ENCODE results near the gene PLEKHB2. TPM values are rescaled to one million over a fixed set of nuclear protein-coding genes. Genes with fewer than 3 reads are reported as not detected.
"Not testable (repeated sequence)": the region's sequence is repeated elsewhere in the genome, so short reads cannot be mapped to it uniquely, and the experiment has no call there.

PLEKHB2 gene
- polyA plus RNA-seq, 3 donors from 2014 or later = 84.6 to 146 (median 112) TPM

GRCh38 chr2:131155208-131155855 lies 50.2 kb downstream of the PLEKHB2 start:
- peaks cover 0 to 9% (median 3%) of the 10 kb centered on the region in 3 donors for H3K36me3 Mint-ChIP-seq
- no peak overlapping the region for H3K4me3 Mint-ChIP-seq
- H3K27ac Mint-ChIP-seq = peak overlapping the region in 1 of 6 donors; percentile 46

DNA sequence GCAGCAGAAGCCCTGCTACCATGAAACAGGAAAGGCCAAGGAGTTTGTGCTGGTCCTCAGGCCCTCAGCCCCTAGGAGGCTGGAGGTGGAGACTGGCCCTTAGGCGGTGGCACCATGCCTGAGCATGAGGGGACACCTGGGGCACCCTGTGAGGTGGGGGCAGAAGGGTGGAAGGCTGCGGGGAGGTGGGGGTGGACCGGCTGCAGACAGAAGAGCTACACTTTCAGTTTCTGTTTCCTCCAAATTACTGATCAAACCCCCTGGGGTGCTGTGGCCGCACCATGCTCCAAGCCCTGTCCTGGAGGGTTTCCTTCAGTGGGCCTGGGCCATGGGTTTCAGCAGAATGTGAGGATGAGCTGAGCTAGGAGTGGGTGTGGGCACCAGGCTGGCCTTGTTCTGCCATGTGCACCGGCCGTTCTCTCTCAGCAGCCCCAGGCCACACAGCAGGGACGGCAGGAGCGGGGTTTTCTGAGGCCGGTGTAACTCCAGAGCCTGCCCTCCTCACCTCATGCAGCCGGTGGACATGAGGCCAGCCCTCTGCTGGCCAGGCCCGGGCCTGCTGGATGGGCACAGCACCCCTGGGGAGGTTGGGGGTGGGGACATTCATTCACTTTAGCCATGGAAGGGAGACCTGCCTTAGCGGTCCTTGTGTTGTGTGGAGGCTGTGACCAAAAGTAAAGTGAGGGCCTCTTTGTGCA lies 51.5 kb downstream of the PLEKHB2 start:
- H3K4me1 Mint-ChIP-seq = peaks cover 8 to 9% of the 10 kb centered on the region in 2 donors
- peak overlapping the region in 1 of 6 donors; percentile 46 for H3K27ac Mint-ChIP-seq
- H3K27me3 Mint-ChIP-seq (ENCODE audit: low read depth in 3 of 3) = peaks cover 0 to 3% (median 2%) of the 10 kb centered on the region in 3 donors
- peak overlapping the region in 1 of 5 donors; percentile 48 for H3K4me3 Mint-ChIP-seq
- no peak for DNase-seq
- H3K36me3 Mint-ChIP-seq = no peaks in the 10 kb centered on the region
- no peaks in the 10 kb centered on the region for H3K9me3 Mint-ChIP-seq

More at GRCh38 chr2:131155208-131155855, 50.2 kb downstream of the PLEKHB2 start:
- DNase-seq = no peak
- Mint-ChIP-seq H3K9me3 (no peaks in the 10 kb centered on the region), H3K27me3 (ENCODE audit: low read depth in 3 of 3) (peaks cover 0 to 5% (median 3%) of the 10 kb centered on the region in 3 donors), H3K4me1 (peaks cover 8 to 9% of the 10 kb centered on the region in 2 donors)

GRCh38 chr2:131165562-131165961 lies 60.4 kb downstream of the PLEKHB2 start:
- not testable (repeated sequence) for H3K4me3 Mint-ChIP-seq; H3K36me3 Mint-ChIP-seq; DNase-seq; H3K4me1 Mint-ChIP-seq; H3K27me3 Mint-ChIP-seq (ENCODE audit: low read depth in 3 of 3); H3K9me3 Mint-ChIP-seq; H3K27ac Mint-ChIP-seq

DNA sequence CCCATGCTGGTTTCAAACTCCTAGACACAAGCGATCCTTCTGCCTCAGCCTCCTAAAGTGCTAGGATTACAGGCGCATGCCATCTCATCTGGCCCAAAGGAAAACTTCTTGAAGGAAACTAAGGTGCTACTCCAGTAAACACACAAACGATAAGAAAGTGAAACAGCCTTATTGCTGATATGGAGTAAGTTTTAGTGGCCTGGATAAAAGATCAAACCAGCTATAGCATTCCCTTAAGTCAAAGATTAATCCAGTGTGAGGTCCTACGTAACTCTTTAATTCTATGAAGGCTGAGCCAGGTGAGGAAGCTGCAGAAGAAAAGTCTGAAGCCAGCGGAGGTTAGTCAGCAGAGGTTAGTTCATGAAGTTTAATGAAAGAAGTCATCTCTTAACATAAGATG lies 63.4 kb downstream of the PLEKHB2 start:
- Mint-ChIP-seq H3K4me1 (no peaks in the 10 kb centered on the region), H3K4me3 (no peak overlapping the region), H3K36me3 (no peaks in the 10 kb centered on the region)

DNA sequence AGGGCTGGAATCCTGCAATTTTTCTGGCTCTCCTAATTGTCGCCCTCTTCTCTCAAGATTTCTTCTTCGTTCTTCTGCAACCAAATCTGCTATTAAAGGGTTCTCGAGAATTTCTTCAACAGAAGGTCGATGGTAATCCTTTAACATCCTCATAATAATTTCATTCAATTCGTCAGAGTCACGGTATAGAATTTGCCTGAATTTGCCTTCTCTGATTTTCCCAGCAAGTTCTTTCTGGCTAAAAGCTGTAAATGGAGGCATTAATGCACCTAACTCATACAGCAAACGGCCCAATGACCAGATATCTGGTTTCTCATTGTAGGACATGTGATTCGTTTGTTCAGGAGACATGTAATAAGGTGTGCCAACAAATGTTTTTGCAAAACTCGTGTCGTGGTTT lies 72.9 kb downstream of the PLEKHB2 start:
- not testable (repeated sequence) for H3K9me3 Mint-ChIP-seq; DNase-seq; H3K4me1 Mint-ChIP-seq; H3K27me3 Mint-ChIP-seq (ENCODE audit: low read depth in 3 of 3); H3K27ac Mint-ChIP-seq; H3K36me3 Mint-ChIP-seq; H3K4me3 Mint-ChIP-seq

More for the DNA sequence above, 63.4 kb downstream of the PLEKHB2 start:
- DNase-seq = no peak
- Mint-ChIP-seq H3K27me3 (ENCODE audit: low read depth in 3 of 3) (peaks cover 2 to 7% (median 4%) of the 10 kb centered on the region in 3 donors), H3K27ac (no peak overlapping the region), H3K9me3 (no peaks in the 10 kb centered on the region)

DNA sequence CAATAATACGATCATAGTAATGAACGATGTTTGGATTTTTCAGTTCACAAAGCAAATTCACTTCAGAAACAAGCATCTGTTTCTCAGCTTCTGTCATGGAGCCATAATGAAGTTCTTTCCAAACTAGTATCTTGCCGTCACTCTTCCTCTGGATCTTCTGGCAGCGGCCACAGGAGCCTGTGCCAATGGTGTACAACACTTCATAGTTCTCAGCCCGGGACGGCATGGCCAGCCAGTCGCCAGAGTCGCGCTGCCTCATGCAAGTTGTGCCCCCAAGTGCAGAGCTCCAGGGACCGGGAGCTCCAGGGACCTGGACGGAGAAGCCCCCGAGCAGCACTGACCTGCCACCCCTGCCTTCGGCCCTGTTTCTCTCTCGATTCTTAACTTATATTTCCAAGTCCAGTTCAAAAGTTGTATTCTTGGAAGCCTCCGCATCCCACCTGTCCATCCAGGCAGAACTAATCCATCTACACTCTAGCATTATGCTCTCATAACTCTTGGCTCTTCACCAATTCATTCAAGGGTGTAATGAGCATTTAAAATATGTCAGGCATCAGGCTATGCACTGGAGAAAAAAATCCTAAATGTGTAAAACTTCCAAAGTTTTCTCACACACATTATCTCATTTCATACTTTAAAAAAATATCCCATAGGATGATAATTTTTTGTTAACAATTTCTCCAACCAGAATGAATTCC lies 73.7 kb downstream of the PLEKHB2 start:
- H3K4me3 Mint-ChIP-seq; H3K9me3 Mint-ChIP-seq; H3K4me1 Mint-ChIP-seq; H3K27ac Mint-ChIP-seq; H3K36me3 Mint-ChIP-seq; DNase-seq; H3K27me3 Mint-ChIP-seq (ENCODE audit: low read depth in 3 of 3): not testable (repeated sequence)

GRCh38 chr2:131181451-131181850 lies 76.3 kb downstream of the PLEKHB2 start:
- not testable (repeated sequence) for H3K4me1 Mint-ChIP-seq, H3K4me3 Mint-ChIP-seq, H3K36me3 Mint-ChIP-seq

GRCh38 chr2:131193421-131193820 lies 88.3 kb downstream of the PLEKHB2 start:
- DNase-seq; H3K9me3 Mint-ChIP-seq; H3K27ac Mint-ChIP-seq; H3K27me3 Mint-ChIP-seq (ENCODE audit: low read depth in 3 of 3); H3K4me1 Mint-ChIP-seq; H3K36me3 Mint-ChIP-seq; H3K4me3 Mint-ChIP-seq: not testable (repeated sequence)

More at GRCh38 chr2:131181451-131181850, 76.3 kb downstream of the PLEKHB2 start:
- H3K27ac Mint-ChIP-seq; H3K27me3 Mint-ChIP-seq (ENCODE audit: low read depth in 3 of 3); DNase-seq; H3K9me3 Mint-ChIP-seq: not testable (repeated sequence)

DNA sequence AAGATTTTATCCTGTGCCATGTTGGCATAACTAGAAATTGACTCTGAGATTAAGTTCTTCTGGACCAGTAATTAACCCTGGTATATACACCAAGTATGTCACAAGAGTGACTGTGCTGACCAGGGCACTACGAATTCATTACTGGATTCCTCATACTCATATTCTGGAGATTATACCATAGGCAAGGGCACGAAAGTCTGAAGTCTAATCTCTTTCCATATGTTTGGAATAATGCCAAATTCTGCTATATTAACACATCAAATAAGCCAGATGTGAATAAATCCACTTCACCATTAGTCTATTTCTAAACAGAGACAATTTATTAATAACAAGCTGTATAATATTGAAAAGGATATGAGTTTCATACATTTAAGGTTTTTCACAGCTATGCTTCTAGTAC lies 91.0 kb downstream of the PLEKHB2 start:
- H3K4me3 Mint-ChIP-seq; DNase-seq; H3K9me3 Mint-ChIP-seq; H3K27ac Mint-ChIP-seq; H3K27me3 Mint-ChIP-seq (ENCODE audit: low read depth in 3 of 3); H3K4me1 Mint-ChIP-seq; H3K36me3 Mint-ChIP-seq: not testable (repeated sequence)

Other genes starting within 250 kb of the PLEKHB2 start
- gene FAM168B, start 11.9 kb upstream of the PLEKHB2 start, polyA plus RNA-seq = 10 to 100 TPM; 20.3 to 47.0 (median 23.6) TPM
- under 1 TPM in 2 of 3 donors, not detected in 1; 0.10 to 0.21 TPM for gene POTEE, start 104.2 kb downstream of the PLEKHB2 start, polyA plus RNA-seq